ENCODE results near the gene TAF9B.

Gene TAF9B

DNA sequence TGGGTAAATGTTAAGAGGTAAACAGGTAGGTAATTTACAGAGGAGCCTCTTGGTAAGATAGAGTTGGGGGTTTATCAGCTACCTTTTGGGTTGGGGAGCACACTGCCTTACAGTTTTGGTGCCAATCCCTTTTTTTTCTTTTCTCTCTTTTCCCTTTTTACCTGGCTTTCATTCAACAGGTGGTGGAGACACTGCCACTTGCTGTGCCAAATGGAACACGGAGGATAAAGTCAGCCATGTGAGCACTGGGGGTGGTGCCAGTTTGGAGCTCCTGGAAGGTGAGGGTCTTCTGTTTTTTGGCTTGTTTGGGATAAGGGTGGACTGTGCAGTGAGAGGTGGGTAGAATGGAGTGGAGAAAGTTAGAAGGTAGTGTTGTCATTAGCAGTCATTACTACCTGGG, 14.3 kb downstream of the TAF9B start:
- Histone ChIP-seq H3K79me2 (ENCODE audit: insufficient read depth, low read depth) (0 out of 2 replicates have a peak, but pooled peaks cover 6% of the 10 kb centered on the region), H2AFZ (ENCODE audit: low read depth) (no peak overlapping the region), H3K36me3 (ENCODE audit: insufficient read depth) (no peaks in the 10 kb centered on the region), H3K27ac (no peak overlapping the region), H4K20me1 (ENCODE audit: insufficient read depth) (no peaks in the 10 kb centered on the region), H3K27me3 (ENCODE audit: insufficient read depth, low read depth) (no peaks in the 10 kb centered on the region), H3K4me3 (IDR thresholded peaks at IDR 0.05; ENCODE audit: insufficient read depth, low read depth, low read length) (no peak overlapping the region), H3K4me1 (ENCODE audit: low read depth, poor library complexity, severe bottlenecking) (peaks cover 33% of the 10 kb centered on the region), H3K9ac (no peak overlapping the region), H3K4me2 (no peak overlapping the region)
- TF ChIP-seq, protein P1, sequence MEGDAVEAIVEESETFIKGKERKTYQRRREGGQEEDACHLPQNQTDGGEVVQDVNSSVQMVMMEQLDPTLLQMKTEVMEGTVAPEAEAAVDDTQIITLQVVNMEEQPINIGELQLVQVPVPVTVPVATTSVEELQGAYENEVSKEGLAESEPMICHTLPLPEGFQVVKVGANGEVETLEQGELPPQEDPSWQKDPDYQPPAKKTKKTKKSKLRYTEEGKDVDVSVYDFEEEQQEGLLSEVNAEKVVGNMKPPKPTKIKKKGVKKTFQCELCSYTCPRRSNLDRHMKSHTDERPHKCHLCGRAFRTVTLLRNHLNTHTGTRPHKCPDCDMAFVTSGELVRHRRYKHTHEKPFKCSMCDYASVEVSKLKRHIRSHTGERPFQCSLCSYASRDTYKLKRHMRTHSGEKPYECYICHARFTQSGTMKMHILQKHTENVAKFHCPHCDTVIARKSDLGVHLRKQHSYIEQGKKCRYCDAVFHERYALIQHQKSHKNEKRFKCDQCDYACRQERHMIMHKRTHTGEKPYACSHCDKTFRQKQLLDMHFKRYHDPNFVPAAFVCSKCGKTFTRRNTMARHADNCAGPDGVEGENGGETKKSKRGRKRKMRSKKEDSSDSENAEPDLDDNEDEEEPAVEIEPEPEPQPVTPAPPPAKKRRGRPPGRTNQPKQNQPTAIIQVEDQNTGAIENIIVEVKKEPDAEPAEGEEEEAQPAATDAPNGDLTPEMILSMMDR (conservative IDR thresholded peaks at IDR 0.05; ENCODE audit: low read depth, low read length) = no peak

DNA sequence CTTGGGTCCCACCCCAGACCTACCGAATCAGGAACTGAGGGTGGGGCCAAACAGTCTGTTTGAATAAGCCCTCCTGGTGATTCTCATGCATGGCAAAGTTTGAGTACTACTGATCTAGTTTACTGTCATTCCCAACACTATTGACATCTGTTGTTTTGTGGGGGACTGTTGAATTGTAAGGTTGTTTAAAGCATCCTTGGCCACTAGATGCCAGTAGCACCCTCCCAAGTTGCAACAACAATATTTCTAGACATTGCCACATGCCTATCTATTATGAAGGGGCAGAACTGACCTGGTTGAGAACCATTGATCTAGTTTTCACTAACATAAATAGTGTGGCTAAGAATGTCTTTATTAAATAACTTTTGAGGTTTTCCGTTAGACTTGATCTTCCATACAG, 15.1 kb downstream of the TAF9B start:
- 0 out of 2 replicates have a peak, but pooled peaks cover 6% of the 10 kb centered on the region for H3K79me2 ChIP-seq (ENCODE audit: insufficient read depth, low read depth)
- H3K9ac ChIP-seq = no peak overlapping the region
- H3K4me1 ChIP-seq (ENCODE audit: low read depth, poor library complexity, severe bottlenecking) = peaks cover 25% of the 10 kb centered on the region
- no peaks in the 10 kb centered on the region for H3K27me3 ChIP-seq (ENCODE audit: insufficient read depth, low read depth)
- no peak overlapping the region for H3K4me2 ChIP-seq
- H4K20me1 ChIP-seq (ENCODE audit: insufficient read depth) = no peaks in the 10 kb centered on the region
- H3K27ac ChIP-seq = no peak overlapping the region
- TF ChIP-seq, protein P1 (conservative IDR thresholded peaks at IDR 0.05; ENCODE audit: low read depth, low read length) = 0 out of 2 replicates have a peak, but pooled peaks have one; percentile 33
- H3K4me3 ChIP-seq (IDR thresholded peaks at IDR 0.05; ENCODE audit: insufficient read depth, low read depth, low read length) = no peak overlapping the region
- H3K36me3 ChIP-seq (ENCODE audit: insufficient read depth) = no peaks in the 10 kb centered on the region
- H2AFZ ChIP-seq (ENCODE audit: low read depth) = no peak overlapping the region

DNA sequence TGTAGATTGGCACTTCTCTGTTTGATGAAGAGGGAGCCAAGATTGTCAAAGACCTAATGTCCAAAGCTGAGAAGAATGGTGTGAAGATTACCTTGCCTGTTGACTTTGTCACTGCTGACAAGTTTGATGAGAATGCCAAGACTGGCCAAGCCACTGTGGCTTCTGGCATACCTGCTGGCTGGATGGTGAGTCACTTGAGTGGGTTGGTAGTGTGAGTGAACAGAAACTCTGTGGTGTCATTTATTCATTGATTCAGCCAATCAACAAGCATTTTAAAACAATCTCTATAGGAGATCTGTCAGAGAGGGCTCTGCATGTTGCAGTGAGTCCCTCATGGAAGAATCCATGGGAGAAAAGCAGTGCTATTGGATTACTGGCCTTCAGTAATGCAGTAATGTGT, 16.3 kb downstream of the TAF9B start:
- 0 out of 2 replicates have a peak, but pooled peaks cover 6% of the 10 kb centered on the region for H3K79me2 ChIP-seq (ENCODE audit: insufficient read depth, low read depth)
- no peaks in the 10 kb centered on the region for H3K36me3 ChIP-seq (ENCODE audit: insufficient read depth)
- TF ChIP-seq, protein P1 (conservative IDR thresholded peaks at IDR 0.05; ENCODE audit: low read depth, low read length) = no peak
- no peak overlapping the region for H3K27ac ChIP-seq
- H3K4me2 ChIP-seq = no peak overlapping the region
- no peaks in the 10 kb centered on the region for H4K20me1 ChIP-seq (ENCODE audit: insufficient read depth)
- peaks cover 25% of the 10 kb centered on the region for H3K4me1 ChIP-seq (ENCODE audit: low read depth, poor library complexity, severe bottlenecking)
- H3K9ac ChIP-seq = no peak overlapping the region
- H3K4me3 ChIP-seq (IDR thresholded peaks at IDR 0.05; ENCODE audit: insufficient read depth, low read depth, low read length) = no peak overlapping the region
- H3K27me3 ChIP-seq (ENCODE audit: insufficient read depth, low read depth) = no peaks in the 10 kb centered on the region
- no peak overlapping the region for H2AFZ ChIP-seq (ENCODE audit: low read depth)

DNA sequence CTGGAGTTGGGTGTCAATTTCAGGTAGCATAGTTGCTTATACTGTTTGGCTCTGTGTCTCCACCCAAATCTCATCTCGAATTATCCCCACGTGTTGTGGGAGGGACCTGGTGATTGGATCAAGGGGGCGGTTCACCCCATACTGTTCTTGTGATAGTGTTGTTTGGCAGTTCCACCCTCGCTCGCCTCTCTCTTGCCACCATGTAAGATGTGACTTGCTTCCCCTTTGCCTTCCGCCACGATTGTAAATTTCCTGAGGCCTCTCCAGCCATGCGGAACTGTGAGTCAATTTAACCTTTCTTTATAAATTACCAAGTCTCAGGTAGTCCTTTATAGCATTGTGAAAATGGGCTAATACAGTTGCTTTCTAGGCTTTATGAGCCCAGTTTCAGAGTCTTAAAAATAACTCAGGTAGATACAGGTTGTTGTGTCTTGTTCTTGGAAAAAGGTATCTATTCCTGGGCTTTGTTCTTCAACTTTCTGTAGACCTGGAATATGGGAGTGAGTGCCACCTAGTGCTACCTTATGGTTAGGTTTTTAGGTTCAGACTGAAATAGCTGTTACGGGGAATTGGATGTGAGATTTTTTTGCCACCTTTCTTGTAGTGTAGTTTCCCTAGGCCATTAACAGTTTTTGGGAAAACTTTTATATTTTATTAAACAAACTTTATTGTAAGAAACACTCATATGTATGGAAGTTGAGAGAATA, 19.8 kb downstream of the TAF9B start:
- Histone ChIP-seq H3K9ac (no peak overlapping the region), H3K27ac (no peak overlapping the region), H3K79me2 (ENCODE audit: insufficient read depth, low read depth) (peaks cover 13% of the 10 kb centered on the region), H3K27me3 (ENCODE audit: insufficient read depth, low read depth) (no peaks in the 10 kb centered on the region), H2AFZ (ENCODE audit: low read depth) (no peak overlapping the region), H3K4me3 (IDR thresholded peaks at IDR 0.05; ENCODE audit: insufficient read depth, low read depth, low read length) (no peak overlapping the region), H3K36me3 (ENCODE audit: insufficient read depth) (peaks cover 6% of the 10 kb centered on the region; the same call in 1 of the 2 replicates), H4K20me1 (ENCODE audit: insufficient read depth) (no peaks in the 10 kb centered on the region), H3K4me2 (no peak overlapping the region), H3K4me1 (ENCODE audit: low read depth, poor library complexity, severe bottlenecking) (peaks cover 22% of the 10 kb centered on the region)
- TF ChIP-seq, protein P1 (conservative IDR thresholded peaks at IDR 0.05; ENCODE audit: low read depth, low read length) = peak; percentile 35; the same call in 1 of the 2 replicates

Data from KMS-11 (cell line).